GM11168 (cell line): Measurements from ENCODE around the gene SCP2D1.

Source experiments
- in situ Hi-C: fragments of 300-500 bp; cut with MboI; formaldehyde crosslinking; loops from one replicate; pipeline ENCODE4 v1.12.0; 2022; ENCODE audit warnings: low sequenced_read_pairs; ENCODE audit not compliant: unreplicated experiment

SCP2D1 gene

DNA sequence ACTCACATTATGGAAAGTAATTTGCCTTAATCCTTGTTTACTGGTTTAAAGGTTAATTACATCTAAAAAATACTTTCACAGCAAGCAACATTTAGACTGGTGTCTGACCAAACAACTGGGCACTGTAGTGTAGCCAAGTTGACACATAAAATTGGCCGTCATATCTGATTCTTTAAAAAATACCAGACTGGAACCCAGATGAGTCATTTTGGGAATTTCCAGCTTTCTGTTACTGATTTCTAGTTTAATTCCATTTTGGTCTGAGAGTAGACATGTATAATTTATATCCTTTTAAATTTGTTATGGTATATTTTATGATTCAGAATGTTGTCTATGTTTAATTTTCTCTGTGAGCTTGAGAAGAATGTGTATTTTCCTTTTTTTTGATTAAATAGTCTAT, 44.1 kb downstream of the SCP2D1 start:
- in situ Hi-C loops, result no loop called here

DNA sequence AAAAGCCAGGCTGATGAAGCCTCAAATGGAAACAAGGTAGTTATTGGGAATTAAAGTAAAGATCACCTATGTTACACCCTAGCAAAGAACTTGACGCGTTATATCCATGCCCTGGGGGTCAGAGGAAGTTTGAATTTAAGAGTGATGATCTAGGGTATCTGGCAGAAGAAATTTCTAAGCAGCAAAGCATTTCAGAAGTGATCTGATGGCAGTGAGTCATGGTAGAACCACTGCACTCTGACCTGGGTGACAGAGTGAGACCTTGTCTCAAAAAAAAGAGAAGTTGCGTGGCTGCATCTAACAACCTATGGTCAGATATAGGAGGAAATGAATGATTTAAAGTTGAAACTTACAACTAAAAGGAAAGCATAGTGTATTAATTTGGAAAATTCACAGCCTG, 45.2 kb downstream of the SCP2D1 start:
- in situ Hi-C loops, result no loop called here
